GM11168 (cell line): Measurements from ENCODE around the gene RIOK3.

Experiments
- in situ Hi-C: fragments of 300-500 bp; cut with MboI; formaldehyde crosslinking; loops from one replicate; pipeline ENCODE4 v1.12.0; 2022; ENCODE audit warnings: low sequenced_read_pairs; ENCODE audit not compliant: unreplicated experiment

RIOK3 gene

DNA sequence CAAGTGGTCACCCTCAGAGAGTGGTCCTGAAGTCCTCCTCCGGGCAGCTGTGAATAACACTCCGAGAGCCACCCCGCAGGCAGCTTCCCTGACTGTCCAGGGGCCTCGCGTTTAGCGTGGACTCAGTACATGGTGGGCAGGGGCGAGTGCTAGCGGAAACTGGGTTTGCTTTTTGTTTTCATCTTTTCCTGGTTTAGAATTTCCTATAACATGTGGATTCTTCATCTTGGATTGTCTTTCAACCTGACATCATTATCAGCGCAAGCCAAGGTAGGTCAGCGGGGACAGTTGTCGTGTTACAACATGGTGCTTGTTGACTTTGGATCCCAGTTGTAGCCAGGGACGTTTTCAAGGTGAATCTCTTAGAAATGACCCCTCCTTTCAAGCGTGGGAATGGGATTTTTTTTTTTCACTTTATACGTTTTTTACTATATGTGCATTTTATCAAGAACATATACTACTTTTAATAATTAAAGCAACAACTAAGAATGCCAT, 71.2 kb downstream of the RIOK3 start:
- in situ Hi-C loops = no loop called here

DNA sequence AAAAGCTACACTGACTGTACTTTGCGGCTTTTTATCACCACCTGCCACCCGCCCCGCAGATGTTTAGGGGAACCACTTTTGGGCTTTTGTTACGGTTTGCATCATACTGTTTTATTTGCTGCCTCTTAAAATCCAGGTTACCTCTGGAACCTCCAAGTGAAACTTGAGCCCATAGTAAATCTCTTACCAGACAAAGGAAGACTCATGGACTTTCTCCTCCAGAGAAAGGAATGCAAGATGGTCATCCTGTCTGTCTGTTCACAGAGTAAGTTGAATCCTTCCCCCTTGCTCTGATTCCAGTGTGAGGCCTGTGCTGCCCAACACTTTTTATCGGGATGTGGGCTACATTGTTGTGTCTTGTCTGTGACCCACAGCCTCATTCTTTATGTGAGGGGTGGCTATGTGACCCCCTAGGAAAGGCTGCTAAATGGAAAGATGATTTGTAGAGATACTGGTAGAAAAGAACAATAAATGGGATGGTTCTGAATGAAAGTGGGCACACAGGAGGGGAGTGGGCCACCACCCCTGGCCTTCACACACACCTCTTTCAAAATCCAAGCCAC, 73.5 kb downstream of the RIOK3 start:
- in situ Hi-C loops = no loop called here

DNA sequence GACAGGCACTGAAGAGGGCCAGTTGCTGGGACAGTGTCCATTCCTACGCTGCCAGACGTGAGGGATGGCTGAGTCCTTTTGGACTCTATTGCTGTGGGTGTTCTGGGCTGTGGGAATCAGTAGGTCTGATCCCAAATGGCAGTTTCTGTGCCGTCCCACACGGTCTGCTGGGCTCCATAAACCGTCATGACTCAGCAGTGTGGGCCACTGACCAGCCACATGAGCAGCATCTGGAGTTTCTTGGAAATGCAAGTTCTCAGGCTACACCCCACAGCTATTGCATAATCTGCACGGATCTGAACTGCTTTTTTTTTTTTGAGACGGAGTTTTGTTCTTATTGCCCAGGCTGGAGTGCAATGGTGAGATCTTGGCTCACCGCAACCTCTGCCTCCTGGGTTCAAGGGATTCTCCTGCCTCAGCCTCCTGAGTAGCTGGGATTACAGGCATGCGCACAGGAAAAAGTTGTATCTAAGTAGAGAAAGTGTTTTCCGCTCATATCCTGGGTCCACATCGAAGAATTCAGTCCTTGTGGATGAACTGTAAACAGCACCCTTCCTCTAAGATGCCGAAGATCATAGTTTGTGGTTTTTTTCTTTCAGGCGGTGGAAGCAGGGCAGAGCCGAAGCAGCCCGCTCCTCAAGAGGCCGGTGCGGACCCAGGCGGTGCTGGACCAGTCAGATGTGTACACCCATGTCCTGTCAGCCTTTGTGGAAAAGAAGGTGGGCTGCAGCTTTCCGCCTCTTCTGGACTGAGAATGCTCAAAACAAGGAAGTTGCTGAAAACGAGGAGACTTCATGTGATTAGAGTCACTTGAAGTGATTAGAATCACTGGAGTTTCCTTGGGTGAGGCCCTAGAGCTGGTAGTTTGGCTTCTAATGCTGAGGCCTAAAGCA, 75.7 kb downstream of the RIOK3 start:
- in situ Hi-C loops = no loop called here

DNA sequence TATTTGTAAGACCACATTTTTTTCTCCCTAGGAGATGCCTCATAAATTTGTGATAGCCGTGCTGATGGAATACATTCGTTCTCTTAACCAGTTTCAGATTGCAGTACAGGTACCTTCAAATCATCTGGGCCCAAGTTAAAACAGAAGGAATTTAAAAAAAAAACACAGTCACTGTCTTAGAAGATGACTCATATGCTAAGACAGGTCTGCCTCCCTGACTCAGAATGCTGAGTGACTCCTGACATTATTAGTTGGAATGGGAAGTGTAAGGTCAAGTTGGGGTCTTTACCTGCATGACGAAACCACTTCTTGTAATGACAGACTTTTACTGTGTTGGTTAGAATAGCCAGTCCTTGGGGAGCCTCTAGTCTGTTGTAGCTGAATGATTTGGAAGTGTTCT, 76.5 kb downstream of the RIOK3 start:
- in situ Hi-C loops = no loop called here

GRCh38 chr18:23530195-23530594, 77.1 kb downstream of the RIOK3 start:
- in situ Hi-C loops = no loop called here

DNA sequence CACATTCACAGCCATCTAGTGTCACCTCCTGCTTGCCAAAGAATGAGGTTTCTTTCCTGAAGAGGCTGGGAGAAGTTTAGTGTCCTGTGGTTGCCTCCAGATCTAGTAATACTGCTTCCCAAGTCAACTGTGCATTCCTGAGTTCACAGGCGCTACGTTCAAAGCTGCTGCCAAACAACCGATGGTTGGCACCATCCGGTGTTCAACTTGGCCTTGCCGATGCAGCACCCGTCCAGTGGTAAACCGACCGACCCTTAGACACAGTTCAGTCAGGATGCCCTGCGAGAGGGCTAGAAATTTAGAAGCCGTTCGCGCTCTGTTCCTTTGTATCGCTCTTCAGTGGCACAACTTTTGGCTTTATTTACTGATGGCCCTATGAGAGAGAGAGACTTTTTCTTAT, 78.8 kb downstream of the RIOK3 start:
- in situ Hi-C loops = no loop called here
